ENCODE data around the gene INPP5K.

Gene INPP5K

GRCh38 chr17:1484676-1485422 lies 31.6 kb downstream of the INPP5K start:
- Histone ChIP-seq H3K9ac (ENCODE audit: low read depth, low read length, poor library complexity) (peak overlapping the region; percentile 77), H3K4ac (ENCODE audit: low read length) (no peak overlapping the region), H3K27ac (replicated peaks; ENCODE audit: low read length) (peak overlapping the region; percentile 91), H3K4me2 (ENCODE audit: insufficient read depth, low read length, poor library complexity, severe bottlenecking) (peak overlapping the region; percentile 89), H2BK120ac (ENCODE audit: low read depth, low read length) (peak overlapping the region; percentile 31), H3K27me3 (ENCODE audit: control insufficient read depth in 3 of 3, insufficient read depth in 3 of 3, low read depth in 1 of 3, low read length in 3 of 3) (no peaks in the 10 kb centered on the region), H2BK12ac (ENCODE audit: low read length) (peak overlapping the region; percentile 90), H3K79me1 (ENCODE audit: low read depth, low read length) (peaks cover 10% of the 10 kb centered on the region), H3K4me3 (ENCODE audit: low read length in 2 of 2) (peak overlapping the region; percentile 14 to 68), H3K18ac (ENCODE audit: low read length) (peak overlapping the region; percentile 92), H3K9me3 (replicated peaks in 1 of 2; ENCODE audit: control insufficient read depth in 2 of 2, insufficient read depth in 1 of 2, low read depth in 1 of 2, low read length in 2 of 2) (peaks cover 0 to 5% of the 10 kb centered on the region in 2 donors), H3K23ac (ENCODE audit: low read depth, low read length, poor library complexity) (peak overlapping the region; percentile 91), H4K91ac (ENCODE audit: low read depth, low read length, poor library complexity) (no peak overlapping the region), H3K36me3 (replicated peaks in 1 of 2; ENCODE audit: control insufficient read depth in 2 of 2, insufficient read depth in 2 of 2, low read length in 2 of 2) (peaks cover 24 to 25% of the 10 kb centered on the region in 2 donors), H2AK5ac (ENCODE audit: low read depth, low read length) (peak overlapping the region; percentile 99), H2BK5ac (ENCODE audit: low read length) (peak overlapping the region; percentile 94), H4K8ac (ENCODE audit: low read depth, low read length) (peak overlapping the region; percentile 96), H3K14ac (ENCODE audit: low read length) (no peak overlapping the region), H2BK15ac (ENCODE audit: low read length) (peak overlapping the region; percentile 98), H2AFZ (ENCODE audit: low read length) (peak overlapping the region; percentile 75), H3K4me1 (ENCODE audit: control insufficient read depth in 2 of 2, insufficient read depth in 1 of 2, low read depth in 1 of 2, low read length in 2 of 2) (peaks cover 13 to 22% of the 10 kb centered on the region in 2 donors)
- WGBS, 2 donors (ENCODE audit: extremely low coverage in 2 of 2, insufficient read length in 2 of 2, insufficient replicate concordance in 1 of 2) = no CpG with 5 or more reads among the region's 19 CpGs
- DNase-seq (ENCODE audit: low spot score) = peak; percentile 52

GRCh38 chr17:1484060-1484535 lies 32.3 kb downstream of the INPP5K start:
- H3K4me3 ChIP-seq (ENCODE audit: low read length in 2 of 2) = peak overlapping the region in 1 of 2 donors; percentile 22
- WGBS, 2 donors (ENCODE audit: extremely low coverage in 2 of 2, insufficient read length in 2 of 2, insufficient replicate concordance in 1 of 2) = no CpG with 5 or more reads among the region's 29 CpGs

DNA sequence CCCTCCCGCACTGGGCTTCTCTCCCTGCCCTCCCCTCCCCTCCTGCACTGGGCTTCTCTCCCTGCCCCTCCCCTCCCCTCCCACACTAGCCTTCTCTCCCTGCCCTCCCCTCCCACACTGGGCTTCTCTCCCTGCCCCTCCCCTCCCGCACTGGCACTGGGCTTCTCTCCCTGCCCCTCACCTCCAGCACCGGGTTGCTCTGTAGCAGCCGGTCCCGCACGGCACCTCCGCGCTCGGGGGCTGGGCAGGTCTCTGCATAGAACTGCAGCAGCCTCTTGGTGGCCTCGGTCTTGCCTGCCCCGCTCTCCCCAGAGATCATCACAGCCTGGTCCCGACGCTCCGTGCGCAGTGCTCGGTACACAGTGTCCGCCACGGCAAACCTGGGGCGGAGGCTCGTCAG lies 33.7 kb downstream of the INPP5K start:
- DNase-seq (ENCODE audit: low spot score) = no peak
- Histone ChIP-seq H3K18ac (ENCODE audit: low read length) (peak overlapping the region; percentile 65), H3K36me3 (replicated peaks in 1 of 2; ENCODE audit: control insufficient read depth in 2 of 2, insufficient read depth in 2 of 2, low read length in 2 of 2) (peaks cover 36 to 40% of the 10 kb centered on the region in 2 donors), H3K14ac (ENCODE audit: low read length) (no peak overlapping the region), H3K4me3 (ENCODE audit: low read length in 2 of 2) (no peak overlapping the region), H3K27me3 (ENCODE audit: control insufficient read depth in 3 of 3, insufficient read depth in 3 of 3, low read depth in 1 of 3, low read length in 3 of 3) (no peaks in the 10 kb centered on the region), H3K4me1 (ENCODE audit: control insufficient read depth in 2 of 2, insufficient read depth in 1 of 2, low read depth in 1 of 2, low read length in 2 of 2) (peaks cover 4 to 15% of the 10 kb centered on the region in 2 donors), H2AFZ (ENCODE audit: low read length) (no peak overlapping the region), H3K23ac (ENCODE audit: low read depth, low read length, poor library complexity) (no peak overlapping the region), H3K9me3 (replicated peaks in 1 of 2; ENCODE audit: control insufficient read depth in 2 of 2, insufficient read depth in 1 of 2, low read depth in 1 of 2, low read length in 2 of 2) (peaks cover 0 to 5% of the 10 kb centered on the region in 2 donors), H2BK5ac (ENCODE audit: low read length) (peak overlapping the region; percentile 48), H4K91ac (ENCODE audit: low read depth, low read length, poor library complexity) (no peak overlapping the region), H3K4me2 (ENCODE audit: insufficient read depth, low read length, poor library complexity, severe bottlenecking) (no peak overlapping the region), H3K79me1 (ENCODE audit: low read depth, low read length) (peaks cover 12% of the 10 kb centered on the region), H3K4ac (ENCODE audit: low read length) (no peak overlapping the region), H2BK12ac (ENCODE audit: low read length) (no peak overlapping the region), H4K8ac (ENCODE audit: low read depth, low read length) (no peak overlapping the region), H2BK15ac (ENCODE audit: low read length) (no peak overlapping the region), H2BK120ac (ENCODE audit: low read depth, low read length) (no peak overlapping the region), H3K9ac (ENCODE audit: low read depth, low read length, poor library complexity) (no peak overlapping the region), H2AK5ac (ENCODE audit: low read depth, low read length) (peak overlapping the region; percentile 90), H3K27ac (replicated peaks; ENCODE audit: low read length) (peak overlapping the region; percentile 59)
- no CpG with 5 or more reads among the region's 20 CpGs for WGBS, 2 donors (ENCODE audit: extremely low coverage in 2 of 2, insufficient read length in 2 of 2, insufficient replicate concordance in 1 of 2)

More at GRCh38 chr17:1484060-1484535, 32.3 kb downstream of the INPP5K start:
- peak overlapping the region; percentile 53 for H4K91ac ChIP-seq (ENCODE audit: low read depth, low read length, poor library complexity)
- H3K4me1 ChIP-seq (ENCODE audit: control insufficient read depth in 2 of 2, insufficient read depth in 1 of 2, low read depth in 1 of 2, low read length in 2 of 2) = peaks cover 13 to 22% of the 10 kb centered on the region in 2 donors
- H2BK12ac ChIP-seq (ENCODE audit: low read length) = peak overlapping the region; percentile 90
- H3K18ac ChIP-seq (ENCODE audit: low read length) = peak overlapping the region; percentile 38
- peak overlapping the region; percentile 80 for H3K23ac ChIP-seq (ENCODE audit: low read depth, low read length, poor library complexity)
- H3K9ac ChIP-seq (ENCODE audit: low read depth, low read length, poor library complexity) = no peak overlapping the region
- H3K9me3 ChIP-seq (replicated peaks in 1 of 2; ENCODE audit: control insufficient read depth in 2 of 2, insufficient read depth in 1 of 2, low read depth in 1 of 2, low read length in 2 of 2) = peaks cover 0 to 5% of the 10 kb centered on the region in 2 donors
- H3K4me2 ChIP-seq (ENCODE audit: insufficient read depth, low read length, poor library complexity, severe bottlenecking) = peak overlapping the region; percentile 18
- H3K4ac ChIP-seq (ENCODE audit: low read length) = peak overlapping the region; percentile 66
- peak overlapping the region; percentile 98 for H2BK15ac ChIP-seq (ENCODE audit: low read length)
- peak overlapping the region; percentile 94 for H2BK5ac ChIP-seq (ENCODE audit: low read length)
- H3K27me3 ChIP-seq (ENCODE audit: control insufficient read depth in 3 of 3, insufficient read depth in 3 of 3, low read depth in 1 of 3, low read length in 3 of 3) = no peaks in the 10 kb centered on the region
- DNase-seq (ENCODE audit: low spot score) = no peak
- H4K8ac ChIP-seq (ENCODE audit: low read depth, low read length) = peak overlapping the region; percentile 96
- H2AFZ ChIP-seq (ENCODE audit: low read length) = no peak overlapping the region
- peak overlapping the region; percentile 71 for H3K14ac ChIP-seq (ENCODE audit: low read length)
- peak overlapping the region; percentile 99 for H2AK5ac ChIP-seq (ENCODE audit: low read depth, low read length)
- peaks cover 25 to 29% of the 10 kb centered on the region in 2 donors for H3K36me3 ChIP-seq (replicated peaks in 1 of 2; ENCODE audit: control insufficient read depth in 2 of 2, insufficient read depth in 2 of 2, low read length in 2 of 2)
- peaks cover 10% of the 10 kb centered on the region for H3K79me1 ChIP-seq (ENCODE audit: low read depth, low read length)
- H2BK120ac ChIP-seq (ENCODE audit: low read depth, low read length) = no peak overlapping the region
- H3K27ac ChIP-seq (replicated peaks; ENCODE audit: low read length) = peak overlapping the region; percentile 91

- H4K8ac ChIP-seq (ENCODE audit: low read depth, low read length) = no peak overlapping the region
- no peak overlapping the region for H2BK15ac ChIP-seq (ENCODE audit: low read length)
- H2AK5ac ChIP-seq (ENCODE audit: low read depth, low read length) = no peak overlapping the region
These were observed 34.7 kb downstream of the INPP5K start for GRCh38 chr17:1481736-1482135.

More at GRCh38 chr17:1481736-1482135, 34.7 kb downstream of the INPP5K start:
- H3K23ac ChIP-seq (ENCODE audit: low read depth, low read length, poor library complexity) = no peak overlapping the region
- no peak overlapping the region for H2BK120ac ChIP-seq (ENCODE audit: low read depth, low read length)
- H3K14ac ChIP-seq (ENCODE audit: low read length) = no peak overlapping the region
- H2BK12ac ChIP-seq (ENCODE audit: low read length) = no peak overlapping the region
- no peak overlapping the region for H4K91ac ChIP-seq (ENCODE audit: low read depth, low read length, poor library complexity)
- H3K79me1 ChIP-seq (ENCODE audit: low read depth, low read length) = peaks cover 12% of the 10 kb centered on the region
- no peak overlapping the region for H3K27ac ChIP-seq (replicated peaks; ENCODE audit: low read length)
- peaks cover 0 to 2% of the 10 kb centered on the region in 2 donors for H3K9me3 ChIP-seq (replicated peaks in 1 of 2; ENCODE audit: control insufficient read depth in 2 of 2, insufficient read depth in 1 of 2, low read depth in 1 of 2, low read length in 2 of 2)
- DNase-seq (ENCODE audit: low spot score) = no peak
- H3K4me3 ChIP-seq (ENCODE audit: low read length in 2 of 2) = no peak overlapping the region
- H3K4ac ChIP-seq (ENCODE audit: low read length) = no peak overlapping the region
- no peak overlapping the region for H3K4me2 ChIP-seq (ENCODE audit: insufficient read depth, low read length, poor library complexity, severe bottlenecking)
- no peaks in the 10 kb centered on the region for H3K27me3 ChIP-seq (ENCODE audit: control insufficient read depth in 3 of 3, insufficient read depth in 3 of 3, low read depth in 1 of 3, low read length in 3 of 3)
- no peak overlapping the region for H3K9ac ChIP-seq (ENCODE audit: low read depth, low read length, poor library complexity)
- H3K36me3 ChIP-seq (replicated peaks in 1 of 2; ENCODE audit: control insufficient read depth in 2 of 2, insufficient read depth in 2 of 2, low read length in 2 of 2) = peaks cover 43 to 46% of the 10 kb centered on the region in 2 donors
- WGBS, 2 donors (ENCODE audit: extremely low coverage in 2 of 2, insufficient read length in 2 of 2, insufficient replicate concordance in 1 of 2) = no CpG with 5 or more reads among the region's 11 CpGs
- no peak overlapping the region for H3K18ac ChIP-seq (ENCODE audit: low read length)
- H2BK5ac ChIP-seq (ENCODE audit: low read length) = no peak overlapping the region
- no peak overlapping the region for H2AFZ ChIP-seq (ENCODE audit: low read length)
- H3K4me1 ChIP-seq (ENCODE audit: control insufficient read depth in 2 of 2, insufficient read depth in 1 of 2, low read depth in 1 of 2, low read length in 2 of 2) = peaks cover 2 to 14% of the 10 kb centered on the region in 2 donors
